Hepatocyte (in vitro differentiated cells): ENCODE data around the gene CCDC18.

Experiments
- EZH2phosphoT487 ChIP-seq: fragments of 200-600 bp; sonication (generic); IDR thresholded peaks from one replicate; pipeline ENCODE4 v1.6.1; 2018; ENCODE audit warnings: antibody characterized with exemption, mild to moderate bottlenecking, low read depth, moderate library complexity; ENCODE audit not compliant: unreplicated experiment, severe bottlenecking
- TF ChIP-seq, protein P1 (sequence below): fragments of 200-600 bp; sonication (generic); IDR thresholded peaks from 2 replicates; pipeline ENCODE4 v1.5.1; 2016; ENCODE audit warnings: antibody characterized with exemption, mild to moderate bottlenecking; ENCODE audit not compliant: poor library complexity

DNA sequence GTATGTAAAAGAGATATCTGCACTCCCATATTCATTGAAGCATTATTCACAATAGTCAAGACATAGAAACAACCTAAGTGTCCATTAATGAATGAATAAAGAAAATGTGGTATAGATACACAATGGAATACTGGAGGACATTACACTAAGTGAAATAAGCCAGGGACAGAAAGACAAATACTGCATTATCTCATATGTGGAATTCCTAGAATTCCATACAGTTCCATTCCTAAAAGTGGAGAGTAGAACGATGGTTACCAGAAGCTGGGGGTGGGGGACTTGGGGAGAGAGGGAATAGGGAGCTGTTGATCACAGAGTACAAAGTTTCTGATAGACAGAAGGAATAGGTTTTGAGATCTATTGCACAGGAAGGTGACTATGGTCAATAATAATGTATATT, 7.7 kb upstream of the CCDC18 start:
- TF ChIP-seq, protein P1, sequence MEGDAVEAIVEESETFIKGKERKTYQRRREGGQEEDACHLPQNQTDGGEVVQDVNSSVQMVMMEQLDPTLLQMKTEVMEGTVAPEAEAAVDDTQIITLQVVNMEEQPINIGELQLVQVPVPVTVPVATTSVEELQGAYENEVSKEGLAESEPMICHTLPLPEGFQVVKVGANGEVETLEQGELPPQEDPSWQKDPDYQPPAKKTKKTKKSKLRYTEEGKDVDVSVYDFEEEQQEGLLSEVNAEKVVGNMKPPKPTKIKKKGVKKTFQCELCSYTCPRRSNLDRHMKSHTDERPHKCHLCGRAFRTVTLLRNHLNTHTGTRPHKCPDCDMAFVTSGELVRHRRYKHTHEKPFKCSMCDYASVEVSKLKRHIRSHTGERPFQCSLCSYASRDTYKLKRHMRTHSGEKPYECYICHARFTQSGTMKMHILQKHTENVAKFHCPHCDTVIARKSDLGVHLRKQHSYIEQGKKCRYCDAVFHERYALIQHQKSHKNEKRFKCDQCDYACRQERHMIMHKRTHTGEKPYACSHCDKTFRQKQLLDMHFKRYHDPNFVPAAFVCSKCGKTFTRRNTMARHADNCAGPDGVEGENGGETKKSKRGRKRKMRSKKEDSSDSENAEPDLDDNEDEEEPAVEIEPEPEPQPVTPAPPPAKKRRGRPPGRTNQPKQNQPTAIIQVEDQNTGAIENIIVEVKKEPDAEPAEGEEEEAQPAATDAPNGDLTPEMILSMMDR: no peak
- no peak for TF ChIP-seq EZH2phosphoT487
